Inflammatory macrophage treated with lipopolysaccharide for 4 hours (primary cell): Measurements from ENCODE around the gene DHRS4.
A peak's percentile ranks its signal among the peaks of the same experiment; 100 is the strongest.

ENCODE experiments used
- DNase-seq: peaks from one replicate; pipeline ENCODE4 v3.0.0-alpha.2; 2020

Gene DHRS4

GRCh38 chr14:23953464-23954278 is at the start of gene DHRS4:
TSS of gene DHRS4 (plus strand) at chr14:23953770. CDS start at chr14:23953789, 19 bp downstream.
- DNase-seq = peak; percentile 78

GRCh38 chr14:23910101-23910875 is 43.3 kb upstream of the DHRS4 start:
- peak; percentile 42 for DNase-seq

DNA sequence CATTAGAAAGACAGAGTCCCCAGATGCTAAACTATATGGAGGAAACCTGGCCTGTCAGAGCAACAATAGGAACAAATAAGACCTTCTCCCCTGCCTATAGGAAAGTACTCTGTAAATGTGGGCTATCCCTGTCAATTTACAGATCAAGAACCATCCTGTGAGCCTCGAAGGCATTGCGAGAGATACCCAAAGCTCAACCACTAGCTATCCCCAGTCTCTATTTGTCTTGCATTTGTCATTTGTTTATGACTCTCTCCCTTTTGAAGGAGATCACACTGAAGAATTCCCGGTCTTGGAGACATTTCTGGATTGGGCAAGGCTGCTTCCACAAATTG is 42.7 kb upstream of the DHRS4 start:
- no peak for DNase-seq

DNA sequence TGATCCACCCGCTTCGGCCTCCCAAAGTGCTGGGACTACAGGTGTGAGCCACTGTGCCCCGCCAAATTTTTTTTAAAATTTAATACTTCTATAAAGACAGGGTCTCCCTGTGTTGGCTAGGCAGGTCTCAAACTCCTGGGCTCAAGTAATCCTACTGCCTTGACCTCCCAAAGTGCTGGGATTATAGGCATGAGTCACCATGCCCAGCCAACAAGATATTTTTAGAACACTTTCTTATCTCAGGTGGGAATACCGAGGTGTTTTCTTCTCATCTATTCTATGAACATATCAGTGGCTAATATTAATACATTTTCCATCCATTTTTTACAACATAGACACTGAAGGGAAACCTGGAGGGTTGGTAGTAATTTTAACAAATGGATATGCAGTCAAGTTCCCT is 38.0 kb upstream of the DHRS4 start:
- no peak for DNase-seq

DNA sequence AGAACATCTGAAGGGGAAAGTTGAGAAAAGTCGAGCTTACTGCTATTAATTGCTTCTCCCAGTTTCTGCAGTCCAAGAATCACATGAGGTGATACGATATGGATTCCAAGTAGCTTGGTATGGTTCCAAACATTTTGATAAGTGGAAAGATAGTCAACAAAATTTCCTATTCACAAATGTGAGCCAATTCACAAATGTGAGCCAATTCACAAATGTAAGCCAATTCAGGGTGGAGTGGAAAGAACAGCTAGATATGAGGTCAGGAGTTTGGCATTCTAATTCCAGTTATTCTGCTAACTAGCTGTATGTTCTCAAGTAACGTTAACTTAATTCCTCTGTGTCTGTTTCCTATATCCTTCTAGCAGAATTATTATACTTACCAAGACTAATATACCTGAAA is 37.6 kb upstream of the DHRS4 start:
- DNase-seq = no peak

- no peak for DNase-seq
These were observed 37.1 kb upstream of the DHRS4 start for GRCh38 chr14:23916446-23916845.

DNA sequence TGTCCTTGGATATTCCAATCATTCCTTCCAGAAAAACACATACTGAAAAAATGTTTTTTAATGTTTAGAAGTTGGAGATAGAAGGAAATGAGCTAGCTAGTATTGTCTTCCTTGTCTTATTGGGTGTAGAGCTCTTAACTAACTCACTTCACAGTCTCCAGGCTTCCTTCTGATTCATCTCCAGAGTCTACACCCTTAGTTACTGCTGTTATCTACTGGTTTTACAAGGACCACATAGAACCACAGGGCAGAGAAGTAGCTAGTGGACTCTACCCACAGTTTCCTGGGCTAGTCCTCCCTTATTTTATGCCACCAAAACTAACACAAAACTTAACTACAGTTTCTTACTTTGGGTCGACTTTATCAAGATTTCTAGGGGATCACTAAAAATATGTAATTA is 31.0 kb upstream of the DHRS4 start:
- DNase-seq = no peak

DNA sequence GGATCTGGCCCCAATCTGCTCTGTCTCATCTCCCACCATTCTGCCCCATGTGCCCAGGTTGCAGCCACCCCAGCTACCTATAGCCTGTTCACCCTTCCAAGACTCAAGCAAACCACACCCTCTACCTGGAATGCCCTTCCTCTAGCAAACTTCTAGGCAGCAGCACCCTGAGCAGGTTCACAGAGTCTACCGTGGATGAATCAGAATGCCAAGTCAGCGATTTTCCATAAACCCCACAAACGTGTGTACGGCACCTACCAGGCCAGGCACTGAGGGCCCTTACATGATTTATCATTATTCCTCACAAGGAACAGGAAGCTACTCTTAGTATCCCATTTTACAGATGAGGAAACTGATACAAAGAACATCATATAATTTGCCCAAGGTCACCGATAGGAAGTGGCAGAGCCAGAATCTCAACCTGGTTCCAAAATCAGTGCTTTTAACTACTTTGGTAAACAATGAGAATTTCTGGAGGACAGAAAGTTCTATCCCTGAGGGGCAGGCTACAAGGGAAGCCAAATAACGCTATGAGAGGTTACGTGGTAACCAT is 28.0 kb upstream of the DHRS4 start:
- DNase-seq = no peak

DNA sequence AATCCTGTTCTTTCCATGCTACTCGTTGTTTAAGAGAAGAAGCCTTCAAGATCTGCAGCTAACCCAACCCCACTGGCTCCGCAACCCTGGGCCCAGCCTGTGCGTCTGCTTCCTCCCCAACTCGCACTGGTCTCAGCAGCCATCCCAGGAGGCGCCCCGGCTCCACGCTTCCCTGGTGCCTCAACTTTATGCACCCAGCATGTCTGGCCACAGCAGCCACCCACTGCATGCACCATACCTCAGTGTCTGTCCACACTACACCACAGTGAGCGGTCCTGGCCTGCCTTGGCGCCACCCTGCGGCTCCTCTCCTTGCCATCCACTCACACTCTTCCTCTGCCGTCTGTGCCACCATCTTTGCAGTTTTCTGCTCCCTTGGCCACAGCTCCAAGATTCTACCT is 27.0 kb upstream of the DHRS4 start:
- no peak for DNase-seq

GRCh38 chr14:23929136-23929535 is 24.4 kb upstream of the DHRS4 start:
- no peak for DNase-seq

- peak; percentile 72 for DNase-seq
These were observed 23.7 kb upstream of the DHRS4 start for GRCh38 chr14:23929822-23930294.

- DNase-seq = no peak
These were observed 22.8 kb upstream of the DHRS4 start for GRCh38 chr14:23930742-23931141.

- no peak for DNase-seq
These were observed 21.8 kb upstream of the DHRS4 start for GRCh38 chr14:23931721-23932289.

DNA sequence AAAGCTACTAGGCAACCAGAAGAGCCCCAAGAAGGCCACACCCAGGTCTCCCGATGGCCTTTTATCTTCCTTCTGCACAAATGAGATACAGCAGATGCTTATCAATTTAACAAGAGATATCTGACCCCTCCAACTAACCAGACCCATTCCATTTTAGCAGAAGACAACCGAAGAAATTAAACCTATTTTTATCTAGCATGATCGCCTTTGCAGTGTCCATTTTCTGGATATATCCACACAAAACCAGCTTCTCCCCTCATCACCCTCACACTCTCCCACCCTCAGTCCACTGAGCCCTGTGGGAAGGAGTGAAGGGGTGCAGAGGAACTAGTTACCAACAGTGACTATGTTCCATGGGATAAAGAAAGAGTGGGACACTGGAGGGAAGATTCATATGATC is 20.9 kb upstream of the DHRS4 start:
- DNase-seq = no peak

GRCh38 chr14:23933108-23933741 is 20.3 kb upstream of the DHRS4 start:
- no peak for DNase-seq

DNA sequence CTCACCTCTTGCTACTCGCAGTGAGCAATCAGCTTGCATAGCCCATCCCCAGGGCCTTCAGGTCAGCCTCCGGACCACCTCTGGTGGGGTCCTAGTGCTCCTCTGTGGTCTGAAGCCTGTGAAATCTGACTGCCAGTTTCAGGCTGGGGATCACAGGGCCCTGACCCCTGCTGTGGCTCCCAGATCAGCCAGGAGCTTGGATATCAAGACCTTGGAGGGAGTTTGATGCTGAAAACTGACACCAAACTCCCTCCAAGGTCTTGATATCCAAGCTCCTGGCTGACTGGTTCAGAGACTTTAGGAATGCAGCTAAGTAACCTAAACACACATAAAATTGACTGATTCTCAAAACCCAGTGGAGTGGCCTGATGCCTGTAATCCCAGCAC is 19.8 kb upstream of the DHRS4 start:
- DNase-seq = no peak

- no peak for DNase-seq
These were observed 18.4 kb upstream of the DHRS4 start for GRCh38 chr14:23935158-23935557.

- no peak for DNase-seq
These were observed 17.3 kb upstream of the DHRS4 start for GRCh38 chr14:23936084-23936829.

DNA sequence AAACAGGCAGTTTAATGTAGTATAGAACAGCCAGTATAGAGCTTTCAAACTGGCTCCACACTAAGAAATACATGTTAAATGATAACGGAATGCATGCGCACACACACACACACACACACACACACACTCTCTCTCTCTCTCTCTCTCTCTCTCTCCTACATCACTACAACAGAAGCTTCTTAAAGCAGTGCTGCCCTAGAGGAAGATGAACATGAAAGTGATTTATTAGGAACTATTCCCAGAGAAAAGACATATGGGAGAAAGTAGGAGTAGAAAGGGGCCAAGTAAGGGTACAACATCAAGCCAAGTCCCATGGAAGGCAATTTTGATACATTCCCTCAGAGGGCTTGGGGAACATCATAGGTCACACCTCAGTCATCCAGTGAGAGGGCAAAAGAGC is 16.4 kb upstream of the DHRS4 start:
- DNase-seq = no peak

- no peak for DNase-seq
These were observed 14.7 kb upstream of the DHRS4 start for GRCh38 chr14:23938823-23939222.

- no peak for DNase-seq
These were observed 13.8 kb upstream of the DHRS4 start for GRCh38 chr14:23939607-23940326.

- DNase-seq = no peak
These were observed 12.3 kb upstream of the DHRS4 start for GRCh38 chr14:23941230-23941629.
